Neutrophil (primary cell): ENCODE measurements around the gene GALNT6.

Source experiments
- H3K27ac ChIP-seq: fragments of 200-600 bp; sonication (generic); 2 replicates; pipeline ENCODE4 v1.5.1; 2016; ENCODE audit warnings: mild to moderate bottlenecking, moderate library complexity
- H3K27me3 ChIP-seq: fragments of 200-600 bp; sonication (generic); 2 replicates; pipeline ENCODE4 v1.6.0; 2016; ENCODE audit warnings: mild to moderate bottlenecking
- H3K36me3 ChIP-seq: fragments of 200-600 bp; sonication (generic); 2 replicates; pipeline ENCODE4 v1.5.1; 2017
- H3K4me1 ChIP-seq, 2 experiments: fragments of 200-600 bp in 1 of 2; sonication (generic) in 1 of 2; 1 replicate in 1 of 2; 2 replicates in 1 of 2; pipeline versions ENCODE4 v1.5.1 to v1.6.1; 2013 to 2016; ENCODE audit warnings: low read depth in 1 of 2, low read length in 1 of 2, mild to moderate bottlenecking in 1 of 2, moderate library complexity in 1 of 2; ENCODE audit not compliant: control insufficient read depth in 1 of 2, insufficient read depth in 1 of 2
- H3K4me3 ChIP-seq, 2 experiments: fragments of 200-600 bp in 1 of 2; sonication (generic) in 1 of 2; 1 replicate in 1 of 2; 2 replicates in 1 of 2; pipeline ENCODE4 v1.5.1; 2013 to 2016; ENCODE audit warnings: low read depth in 1 of 2, low read length in 1 of 2, mild to moderate bottlenecking in 1 of 2, moderate library complexity in 1 of 2
- H3K9me3 ChIP-seq: fragments of 200-600 bp; sonication (generic); 2 replicates; pipeline ENCODE4 v1.5.1; 2016
- TF ChIP-seq, protein P1 (sequence below): fragments of 200-600 bp; sonication (generic); IDR thresholded peaks from 2 replicates; pipeline ENCODE4 v1.5.1; 2016; ENCODE audit warnings: antibody characterized with exemption

GALNT6 gene

DNA sequence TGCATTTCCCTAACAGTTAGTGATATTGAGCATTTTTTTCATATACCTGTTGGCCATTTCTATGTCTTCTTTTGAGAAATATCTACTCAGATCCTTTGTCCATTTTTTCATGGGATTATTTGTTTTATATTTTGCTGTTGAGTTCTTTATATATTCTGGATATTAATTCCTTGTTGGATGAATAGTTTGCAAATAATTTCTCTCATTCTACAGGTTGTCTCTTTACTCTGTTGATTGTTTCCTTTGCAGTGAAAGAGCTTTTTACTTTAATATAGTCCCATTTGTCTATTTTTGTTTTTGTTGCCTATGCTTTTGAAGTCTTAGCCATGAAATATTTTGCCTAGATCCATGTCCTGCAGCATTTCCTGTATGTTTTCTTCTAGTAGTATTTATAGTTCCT is 21.9 kb upstream of the GALNT6 start:
- TF ChIP-seq, protein P1, sequence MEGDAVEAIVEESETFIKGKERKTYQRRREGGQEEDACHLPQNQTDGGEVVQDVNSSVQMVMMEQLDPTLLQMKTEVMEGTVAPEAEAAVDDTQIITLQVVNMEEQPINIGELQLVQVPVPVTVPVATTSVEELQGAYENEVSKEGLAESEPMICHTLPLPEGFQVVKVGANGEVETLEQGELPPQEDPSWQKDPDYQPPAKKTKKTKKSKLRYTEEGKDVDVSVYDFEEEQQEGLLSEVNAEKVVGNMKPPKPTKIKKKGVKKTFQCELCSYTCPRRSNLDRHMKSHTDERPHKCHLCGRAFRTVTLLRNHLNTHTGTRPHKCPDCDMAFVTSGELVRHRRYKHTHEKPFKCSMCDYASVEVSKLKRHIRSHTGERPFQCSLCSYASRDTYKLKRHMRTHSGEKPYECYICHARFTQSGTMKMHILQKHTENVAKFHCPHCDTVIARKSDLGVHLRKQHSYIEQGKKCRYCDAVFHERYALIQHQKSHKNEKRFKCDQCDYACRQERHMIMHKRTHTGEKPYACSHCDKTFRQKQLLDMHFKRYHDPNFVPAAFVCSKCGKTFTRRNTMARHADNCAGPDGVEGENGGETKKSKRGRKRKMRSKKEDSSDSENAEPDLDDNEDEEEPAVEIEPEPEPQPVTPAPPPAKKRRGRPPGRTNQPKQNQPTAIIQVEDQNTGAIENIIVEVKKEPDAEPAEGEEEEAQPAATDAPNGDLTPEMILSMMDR = no peak
- Histone ChIP-seq H3K27ac (no peak overlapping the region), H3K36me3 (no peaks in the 10 kb centered on the region), H3K4me1 (no peaks in the 10 kb centered on the region), H3K4me3 (no peak overlapping the region), H3K27me3 (no peaks in the 10 kb centered on the region), H3K9me3 (no peaks in the 10 kb centered on the region)

- TF ChIP-seq, protein P1 = no peak
- H3K4me3 ChIP-seq = no peak overlapping the region
- no peaks in the 10 kb centered on the region for H3K4me1 ChIP-seq
- no peaks in the 10 kb centered on the region for H3K36me3 ChIP-seq
- no peak overlapping the region for H3K27ac ChIP-seq
- H3K27me3 ChIP-seq = no peaks in the 10 kb centered on the region
- no peaks in the 10 kb centered on the region for H3K9me3 ChIP-seq
Measured at GRCh38 chr12:51409846-51410245, 18.6 kb upstream of the GALNT6 start.

- Histone ChIP-seq H3K27ac (no peak overlapping the region), H3K4me1 (peaks cover 16 to 19% of the 10 kb centered on the region in 2 experiments), H3K36me3 (no peaks in the 10 kb centered on the region), H3K4me3 (no peak overlapping the region), H3K9me3 (no peaks in the 10 kb centered on the region), H3K27me3 (no peaks in the 10 kb centered on the region)
- TF ChIP-seq, protein P1 = no peak
Measured at GRCh38 chr12:51407604-51408003, 16.4 kb upstream of the GALNT6 start.

DNA sequence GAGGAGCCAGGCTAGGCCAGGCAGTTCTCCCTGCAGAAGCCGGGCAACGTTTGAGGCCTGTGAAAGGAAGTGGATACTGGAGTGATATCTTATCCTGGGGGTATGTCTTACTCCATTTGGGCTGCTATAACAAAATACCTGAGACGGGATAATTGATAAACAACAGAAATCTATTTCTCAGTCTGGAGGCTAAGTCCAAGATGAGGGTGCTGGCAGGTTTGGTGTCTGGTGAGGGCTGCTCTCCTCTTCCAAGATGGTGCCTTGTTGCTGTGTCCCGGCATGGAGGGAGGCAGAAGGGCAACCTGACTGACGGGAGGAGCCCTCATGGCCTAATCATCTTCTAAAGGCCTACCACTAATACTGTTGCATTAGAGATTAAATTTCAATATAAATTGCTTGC is 15.7 kb upstream of the GALNT6 start:
- no peaks in the 10 kb centered on the region for H3K9me3 ChIP-seq
- H3K27ac ChIP-seq = no peak overlapping the region
- H3K36me3 ChIP-seq = no peaks in the 10 kb centered on the region
- H3K4me3 ChIP-seq = no peak overlapping the region
- TF ChIP-seq, protein P1 = no peak
- peaks cover 16 to 19% of the 10 kb centered on the region in 2 experiments for H3K4me1 ChIP-seq
- no peaks in the 10 kb centered on the region for H3K27me3 ChIP-seq

DNA sequence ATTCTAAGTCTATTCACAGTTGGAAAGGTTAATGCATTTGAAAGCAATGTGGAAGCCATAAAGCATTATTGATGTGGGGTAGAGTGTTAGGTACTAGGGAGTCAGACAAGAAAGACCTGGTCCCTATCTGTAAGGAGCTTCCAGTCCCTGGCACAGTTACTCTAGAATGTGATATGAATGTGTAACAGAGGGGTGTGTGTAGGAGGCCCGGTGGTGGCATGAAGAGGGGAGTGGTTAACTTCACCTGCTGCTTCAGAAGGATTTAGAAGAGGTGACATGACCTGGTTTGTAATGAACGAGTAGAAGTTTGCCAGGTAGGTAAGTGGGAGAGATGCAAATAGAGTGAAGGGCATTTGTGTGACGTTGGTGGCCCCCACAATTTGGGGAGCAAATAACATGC is 15.1 kb upstream of the GALNT6 start:
- no peaks in the 10 kb centered on the region for H3K9me3 ChIP-seq
- H3K27me3 ChIP-seq = no peaks in the 10 kb centered on the region
- no peak overlapping the region for H3K27ac ChIP-seq
- no peak overlapping the region for H3K4me3 ChIP-seq
- H3K36me3 ChIP-seq = no peaks in the 10 kb centered on the region
- TF ChIP-seq, protein P1 = no peak
- peaks cover 16 to 19% of the 10 kb centered on the region in 2 experiments for H3K4me1 ChIP-seq

DNA sequence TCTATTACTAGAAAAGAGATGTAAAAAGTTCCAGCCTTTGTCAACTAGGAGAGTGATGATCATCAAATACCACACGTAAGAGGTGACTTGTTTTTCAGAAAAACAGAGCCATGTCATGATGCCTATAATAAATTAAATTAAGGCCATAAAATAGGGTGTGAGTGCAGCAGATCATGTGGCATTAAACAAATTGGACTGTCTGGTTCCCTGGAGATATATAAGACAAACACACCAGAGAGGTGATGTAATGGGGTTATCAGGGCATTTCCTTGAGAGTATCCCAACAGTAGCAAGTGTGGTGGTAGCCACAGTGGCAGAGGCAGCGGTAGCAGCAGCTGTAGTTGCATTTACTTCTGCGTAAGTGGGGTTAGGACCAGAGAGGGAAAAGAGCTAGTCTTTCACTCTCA is 14.6 kb upstream of the GALNT6 start:
- Histone ChIP-seq H3K9me3 (no peaks in the 10 kb centered on the region), H3K4me1 (peaks cover 16 to 19% of the 10 kb centered on the region in 2 experiments), H3K27ac (no peak overlapping the region), H3K36me3 (no peaks in the 10 kb centered on the region), H3K4me3 (no peak overlapping the region), H3K27me3 (no peaks in the 10 kb centered on the region)
- TF ChIP-seq, protein P1 = no peak
